COLO668 (cell line): ENCODE measurements around the gene ITIH5.

Experiments used
- DNase-seq: peaks from one replicate; lab custom pipeline; 2025; ENCODE audit not compliant: unreplicated experiment; lab: John Stamatoyannopoulos, UW

The ITIH5 gene

DNA sequence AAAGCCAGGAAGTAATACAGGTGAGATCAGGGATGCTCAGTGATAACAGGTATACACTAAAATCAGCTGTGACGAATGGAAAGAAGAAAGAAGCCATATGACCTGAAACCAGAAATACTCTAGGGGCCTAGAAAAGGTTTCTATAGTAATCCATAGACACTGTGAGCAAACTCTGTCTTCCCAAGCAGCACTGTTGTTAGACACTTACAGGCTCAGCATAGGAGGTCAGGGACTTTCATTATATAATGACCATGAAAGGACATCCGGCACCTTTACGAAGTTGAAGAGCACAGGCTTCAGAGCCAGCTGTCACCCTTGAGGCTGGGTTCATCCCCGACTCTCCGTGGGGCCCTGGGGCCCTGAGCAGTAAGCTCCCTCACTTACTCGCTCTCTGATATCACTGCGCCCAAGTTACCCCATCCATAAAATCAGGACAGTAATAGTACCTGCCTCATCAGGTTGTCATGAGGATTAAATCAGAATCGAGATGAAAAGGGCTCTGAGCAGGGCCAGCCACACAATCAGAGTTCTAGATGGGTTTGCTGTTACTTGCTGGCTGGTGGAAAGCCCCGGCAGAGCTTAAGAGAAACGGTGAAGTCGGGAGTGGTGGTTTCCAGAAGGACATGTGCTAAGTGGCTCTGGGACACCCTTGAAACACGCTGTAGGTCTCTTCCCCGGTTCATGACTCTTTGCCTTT lies 79.5 kb downstream of the ITIH5 start:
- no peak for DNase-seq

DNA sequence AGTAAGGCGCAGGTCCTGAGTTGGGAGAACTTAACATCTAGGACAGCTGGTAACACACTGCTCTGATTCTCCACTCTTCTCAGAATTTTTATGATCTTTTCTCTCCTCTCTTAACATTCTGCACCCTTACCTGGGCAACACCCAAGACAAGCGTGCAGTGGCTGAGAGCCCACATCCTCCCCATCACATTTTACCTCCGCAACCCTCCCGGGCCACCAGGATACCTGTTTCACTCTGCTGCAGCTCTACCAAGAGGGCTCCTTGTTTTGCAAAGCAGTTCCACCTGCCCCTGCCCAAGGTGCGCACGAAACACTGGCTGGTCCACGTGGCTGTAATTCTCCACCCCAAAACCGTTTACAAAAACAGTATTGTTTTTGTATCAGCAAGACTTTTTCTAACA lies 81.5 kb downstream of the ITIH5 start:
- no peak for DNase-seq

DNA sequence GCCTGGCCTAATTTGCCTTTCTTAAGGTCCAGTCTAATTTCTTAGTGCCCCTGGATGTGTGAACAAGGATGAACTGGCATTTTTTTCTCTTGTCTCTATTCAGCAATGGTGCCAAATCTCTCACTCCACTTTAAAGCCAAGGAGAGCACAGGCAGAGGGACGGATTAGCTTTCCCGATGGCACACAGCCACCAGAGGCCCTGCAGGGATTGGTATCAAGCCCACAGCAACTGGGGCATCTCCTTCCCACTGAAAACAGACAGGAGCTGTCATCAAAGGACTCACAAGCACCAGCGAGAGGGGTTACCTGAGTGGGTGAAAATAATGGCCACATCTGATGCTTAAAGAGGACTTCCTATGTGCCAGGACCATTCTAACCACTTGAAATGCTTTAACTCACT lies 83.1 kb downstream of the ITIH5 start:
- DNase-seq = no peak

DNA sequence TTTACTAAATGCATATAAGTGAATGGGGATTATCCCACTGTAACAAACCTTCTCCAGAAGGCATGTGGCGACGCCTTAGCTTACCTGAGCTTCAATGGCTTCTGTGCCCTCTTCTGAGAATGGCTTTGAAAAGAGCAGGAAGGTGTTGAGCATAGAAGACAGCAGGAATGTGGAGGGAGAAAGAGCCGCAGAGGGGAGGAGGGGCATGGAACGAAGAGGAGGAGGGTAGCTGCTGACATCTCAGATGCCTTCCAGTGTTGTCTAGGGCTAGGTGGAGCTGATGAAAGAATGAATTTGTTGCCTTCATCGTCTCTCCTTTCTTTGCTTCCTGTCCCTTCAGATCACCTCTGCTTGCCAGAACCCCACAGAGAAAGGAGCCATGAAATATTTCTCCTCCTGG lies 86.2 kb downstream of the ITIH5 start:
- no peak for DNase-seq

DNA sequence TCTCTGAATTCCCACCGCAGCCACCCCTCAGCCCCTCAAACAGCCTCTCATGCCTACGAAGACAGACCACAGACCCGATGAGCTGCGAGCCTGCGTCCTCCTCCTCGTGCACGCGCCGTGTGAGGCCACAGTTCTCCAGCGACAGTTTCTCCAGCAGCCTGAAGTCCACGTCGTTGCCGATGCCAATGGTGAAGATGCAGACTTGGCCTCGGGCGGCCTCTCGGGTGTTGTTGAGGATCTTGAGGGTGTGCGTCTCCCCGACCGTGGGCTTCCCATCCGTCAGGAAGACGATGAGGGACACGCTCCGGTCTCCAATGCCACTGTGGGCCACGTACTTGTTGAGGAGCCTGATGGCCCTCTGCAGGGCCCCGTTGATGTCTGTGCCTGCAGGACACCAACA lies 87.1 kb downstream of the ITIH5 start:
- no peak for DNase-seq

DNA sequence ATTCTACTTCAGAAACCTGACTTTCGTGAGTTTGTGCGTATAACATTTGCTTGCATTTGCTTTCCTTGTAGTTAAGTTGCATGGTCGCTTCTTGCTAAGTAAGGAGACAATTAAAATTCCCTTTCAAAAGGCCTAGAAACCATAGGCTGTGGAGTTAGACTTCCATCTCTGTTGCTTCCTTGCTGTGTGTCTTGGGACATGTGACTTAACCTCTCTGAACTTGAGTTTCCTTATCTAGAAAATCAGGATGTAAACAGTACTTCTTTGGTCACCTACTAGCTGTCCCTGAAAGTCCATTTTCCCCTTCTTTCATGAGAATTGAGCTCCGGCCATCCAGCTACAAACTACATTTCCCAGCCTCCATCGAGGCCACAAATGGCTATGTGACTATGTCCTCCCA lies 89.2 kb downstream of the ITIH5 start:
- DNase-seq = no peak

DNA sequence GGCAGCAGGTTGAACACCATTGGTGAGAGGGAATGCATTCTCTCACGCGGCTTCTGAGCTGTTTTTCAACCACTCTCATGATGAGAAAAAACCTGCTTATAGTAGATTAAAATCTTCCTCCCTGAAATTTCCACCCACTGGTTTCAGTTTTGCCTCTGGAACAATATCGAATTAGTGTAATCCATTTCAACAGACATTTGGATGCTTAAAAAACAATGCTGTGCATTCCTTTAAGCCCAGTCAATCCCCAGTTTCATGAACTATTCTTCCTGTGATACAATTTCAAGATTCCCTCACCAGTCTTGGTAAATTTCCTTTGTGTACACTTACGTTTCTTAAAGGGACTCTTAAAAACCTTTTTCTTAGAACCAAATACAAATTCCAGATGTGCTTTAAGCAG lies 89.6 kb downstream of the ITIH5 start:
- no peak for DNase-seq

DNA sequence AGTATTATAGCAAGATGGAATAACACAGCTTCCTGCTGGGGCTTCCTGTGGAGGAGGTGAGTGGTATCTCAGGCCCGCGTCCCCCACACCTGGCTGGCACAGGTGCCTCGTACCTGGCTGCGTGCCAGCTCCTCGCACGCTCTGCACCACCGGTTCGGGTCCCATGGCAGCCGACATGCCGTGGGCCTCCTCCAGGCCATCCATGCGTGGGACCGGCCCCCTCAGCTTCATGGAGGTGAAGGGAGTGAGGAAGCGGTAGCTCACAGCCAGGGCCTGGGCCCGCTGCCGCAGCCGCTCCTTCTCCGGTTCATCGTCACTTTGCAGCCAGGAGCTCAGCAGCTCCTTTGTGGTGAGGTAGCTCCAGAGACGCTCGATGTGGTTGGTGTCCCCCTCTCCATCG lies 90.4 kb downstream of the ITIH5 start:
- DNase-seq = no peak

DNA sequence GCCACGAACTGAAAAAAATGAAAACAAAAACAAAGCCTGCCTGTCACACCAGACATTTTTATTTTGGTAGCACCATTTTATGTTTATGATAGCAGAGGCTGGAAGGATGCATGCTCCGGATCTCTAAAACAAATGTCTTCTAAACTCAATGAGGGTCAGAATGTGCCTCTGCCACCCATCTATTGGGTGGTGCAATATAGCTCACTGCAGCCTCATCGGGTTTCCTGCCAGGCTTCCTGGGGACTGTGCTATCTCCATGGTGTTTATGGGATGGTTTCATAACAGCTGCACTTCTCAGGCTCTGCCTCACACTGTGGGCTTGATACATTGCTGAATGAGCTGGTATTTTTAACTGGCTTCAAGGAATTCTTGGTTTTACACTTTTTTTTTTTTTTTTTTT lies 94.4 kb downstream of the ITIH5 start:
- no peak for DNase-seq

DNA sequence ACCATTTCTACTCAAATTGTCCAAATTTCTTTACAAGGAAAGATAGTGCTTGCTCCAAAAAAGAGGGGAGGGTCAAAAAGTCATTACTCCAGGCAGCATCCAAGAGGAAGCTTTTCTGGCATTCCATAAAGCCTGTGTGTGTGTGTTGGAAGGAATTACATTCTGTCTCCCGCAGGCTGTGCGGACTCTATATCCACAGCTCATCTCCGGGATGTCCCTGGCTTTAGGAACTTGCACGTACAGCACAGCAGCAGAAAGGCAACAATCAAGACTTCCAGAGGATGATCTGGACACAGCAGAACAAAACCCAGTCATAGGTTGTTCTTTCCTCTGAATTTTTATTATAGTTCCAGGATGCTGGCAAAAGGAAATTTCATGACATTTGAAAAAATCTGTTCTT lies 94.8 kb downstream of the ITIH5 start:
- DNase-seq = no peak

DNA sequence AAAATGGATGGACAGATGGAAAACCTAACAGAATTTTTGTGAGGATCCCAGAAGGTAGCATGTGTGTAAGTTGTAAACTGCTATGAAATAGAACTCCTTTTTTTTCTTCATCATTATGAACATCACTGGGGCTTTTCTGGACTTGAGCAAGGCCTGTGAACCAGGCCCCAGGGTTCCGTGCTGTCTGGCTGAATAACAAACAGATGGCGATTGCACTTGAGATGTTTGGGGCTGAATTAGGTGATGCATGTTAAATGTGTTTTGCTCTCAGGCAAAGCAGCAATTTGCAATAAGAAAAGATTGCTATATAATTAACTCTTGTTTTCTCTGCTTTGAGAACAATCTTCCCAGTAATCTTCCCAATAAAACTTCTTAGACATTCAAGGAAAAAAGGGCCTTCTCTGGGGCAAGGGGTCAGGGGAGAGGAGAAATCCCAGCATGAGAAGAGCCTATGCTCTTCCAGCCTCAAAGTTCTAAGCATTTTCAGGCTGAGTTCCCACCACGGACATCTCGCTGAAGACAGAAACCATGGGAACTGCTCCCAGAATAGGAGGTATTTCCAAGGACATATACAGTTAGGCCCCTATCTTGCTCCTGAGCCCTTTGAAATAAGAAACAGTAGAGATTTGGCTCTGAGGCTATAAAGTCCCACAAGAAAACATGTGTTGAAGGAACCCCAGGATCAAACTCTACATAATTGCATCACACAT lies 98.7 kb downstream of the ITIH5 start:
- DNase-seq = no peak

DNA sequence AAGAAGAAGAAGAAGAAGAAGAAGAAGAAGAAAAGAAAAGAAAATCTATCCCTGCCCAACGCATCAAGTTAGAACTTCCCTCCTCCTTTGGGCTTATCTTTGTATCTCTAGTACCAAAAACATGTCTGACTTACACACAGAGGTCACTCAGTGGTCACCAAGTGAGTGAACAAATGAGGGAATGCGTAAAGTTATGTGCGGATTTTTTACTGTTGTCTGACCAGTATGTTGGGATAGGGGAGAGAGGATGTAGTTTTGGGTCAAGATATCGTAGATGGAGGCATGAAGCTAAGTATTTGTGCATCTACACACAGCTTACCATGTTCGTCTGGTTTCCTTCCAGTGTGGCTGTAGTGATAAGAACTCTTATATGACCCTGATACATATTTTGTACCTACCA lies 99.9 kb downstream of the ITIH5 start:
- DNase-seq = no peak

DNA sequence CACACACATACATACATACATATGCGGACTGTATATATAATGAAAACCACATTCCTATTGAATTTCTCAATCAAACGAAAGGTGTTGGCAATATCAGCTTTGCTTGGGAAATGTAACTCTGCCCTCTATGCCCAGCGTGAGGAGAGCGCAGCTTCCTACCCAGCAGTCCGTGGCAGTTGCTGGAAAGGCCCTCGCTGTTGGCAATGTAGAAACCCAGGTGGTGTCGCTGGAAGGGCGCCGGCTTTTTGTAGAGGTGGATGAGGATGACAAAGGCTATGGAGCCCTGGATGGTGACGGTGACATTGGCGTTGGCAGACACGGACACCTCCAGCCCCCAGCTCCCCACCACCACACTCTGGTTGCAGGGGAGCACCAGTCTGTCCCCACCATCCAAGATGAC lies 100.9 kb downstream of the ITIH5 start:
- no peak for DNase-seq

DNA sequence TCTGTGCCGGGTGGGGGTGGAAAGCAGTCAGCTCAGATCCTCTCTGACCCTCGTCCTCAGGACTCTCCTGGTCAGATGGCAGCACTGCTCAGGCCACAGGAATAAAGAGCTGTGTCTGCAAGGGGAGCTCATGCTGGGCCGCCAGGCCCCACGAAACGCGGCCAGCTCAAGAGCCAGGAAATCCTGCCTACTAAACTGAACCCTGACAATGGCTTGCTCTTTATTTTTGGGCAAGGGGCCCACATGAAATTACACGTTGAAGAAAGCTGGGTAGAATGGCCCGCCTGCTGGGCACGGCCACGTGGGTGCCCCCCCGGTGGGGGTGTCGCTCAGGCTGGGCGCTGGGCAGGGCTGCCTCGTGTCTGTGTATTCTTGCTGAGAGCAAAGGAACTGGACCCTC lies 103.0 kb downstream of the ITIH5 start:
- DNase-seq = no peak

DNA sequence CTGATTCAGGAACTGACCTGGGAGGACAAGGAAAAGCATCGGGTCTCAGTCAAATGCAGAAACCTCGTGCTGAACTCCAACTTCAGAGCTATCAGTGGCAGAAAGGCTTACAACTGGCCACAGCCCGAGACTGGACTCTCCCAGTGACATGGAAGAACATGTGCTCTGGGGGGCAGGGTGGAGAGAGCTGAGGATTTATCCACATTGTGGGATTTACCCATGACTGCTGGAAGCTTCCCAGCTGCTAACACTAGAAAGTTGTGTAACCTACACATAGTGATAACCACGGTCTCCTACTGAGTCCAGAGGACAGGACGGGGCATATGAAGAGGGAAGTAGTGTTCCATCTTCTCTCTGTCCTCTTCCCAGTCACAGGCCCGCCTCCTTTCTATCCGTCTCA lies 103.4 kb downstream of the ITIH5 start:
- DNase-seq = no peak

DNA sequence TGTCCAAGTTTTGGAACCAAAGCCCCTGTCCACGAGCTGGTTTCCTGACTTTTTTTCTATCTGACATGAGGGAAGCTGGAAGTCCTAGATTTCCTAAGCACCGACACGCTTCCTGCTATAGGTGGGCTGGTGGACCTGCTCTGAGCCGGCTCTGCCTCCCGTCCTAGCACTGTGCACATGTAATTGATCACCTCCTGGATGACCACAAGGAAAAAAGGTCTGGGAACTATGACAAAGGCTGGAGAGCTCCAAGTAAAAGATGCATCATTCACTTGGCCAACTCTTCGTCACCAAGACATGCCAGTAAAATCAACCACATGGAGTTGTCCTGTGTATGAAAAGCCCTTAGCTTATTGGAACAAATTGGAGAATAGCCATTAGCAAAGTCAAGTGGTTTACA lies 104.8 kb downstream of the ITIH5 start:
- DNase-seq = no peak

DNA sequence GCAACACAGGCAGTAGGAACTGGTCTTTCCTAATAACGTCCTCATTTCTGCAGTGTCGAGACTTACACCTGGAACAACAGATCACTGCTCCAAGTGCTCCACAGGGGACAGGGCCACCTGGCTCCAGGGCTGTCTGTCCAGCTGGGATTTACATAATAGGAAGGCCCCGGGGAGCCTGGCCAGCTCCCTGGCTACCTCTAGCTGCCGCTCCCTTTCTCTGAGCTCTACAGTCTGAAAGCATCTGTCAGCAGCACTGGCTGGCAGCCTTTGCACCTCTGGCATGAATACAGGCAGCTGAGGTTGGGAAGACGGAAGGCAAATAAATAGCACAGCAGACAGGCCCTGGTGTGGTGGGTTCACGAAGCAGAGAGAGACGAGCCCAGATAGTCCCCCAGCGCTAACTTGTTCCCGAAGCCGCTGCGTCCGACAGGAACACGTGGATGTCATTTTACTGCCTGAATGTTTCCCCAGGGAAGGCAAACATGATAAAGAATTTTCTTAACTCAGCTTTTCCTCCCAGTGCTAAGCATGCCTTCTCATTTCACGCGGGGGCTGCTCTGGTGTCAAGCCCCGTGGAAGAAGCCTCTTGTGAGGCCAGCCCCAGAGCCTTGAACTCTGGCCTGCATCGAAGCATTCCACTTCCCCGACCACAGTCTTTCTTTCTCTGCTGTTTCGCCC lies 105.4 kb downstream of the ITIH5 start:
- no peak for DNase-seq

DNA sequence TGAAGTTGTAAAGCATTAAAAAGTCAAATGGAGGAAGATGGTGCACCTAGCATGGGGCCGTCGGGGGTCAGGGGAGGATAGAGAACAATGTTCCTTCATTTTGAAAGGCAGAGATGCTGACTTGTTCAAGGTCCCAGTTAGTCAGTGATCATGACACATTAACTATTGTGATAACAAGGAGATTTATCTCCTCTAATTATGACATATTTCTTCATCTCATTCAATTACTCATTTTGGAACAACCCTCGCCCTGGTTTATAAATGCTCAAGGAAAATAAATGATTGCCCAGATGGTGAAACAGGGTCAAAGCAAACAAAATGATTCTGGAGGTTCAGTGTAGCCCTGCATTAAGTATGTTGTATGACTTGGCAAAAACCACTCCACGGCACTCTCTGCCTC lies 106.2 kb downstream of the ITIH5 start:
- no peak for DNase-seq

DNA sequence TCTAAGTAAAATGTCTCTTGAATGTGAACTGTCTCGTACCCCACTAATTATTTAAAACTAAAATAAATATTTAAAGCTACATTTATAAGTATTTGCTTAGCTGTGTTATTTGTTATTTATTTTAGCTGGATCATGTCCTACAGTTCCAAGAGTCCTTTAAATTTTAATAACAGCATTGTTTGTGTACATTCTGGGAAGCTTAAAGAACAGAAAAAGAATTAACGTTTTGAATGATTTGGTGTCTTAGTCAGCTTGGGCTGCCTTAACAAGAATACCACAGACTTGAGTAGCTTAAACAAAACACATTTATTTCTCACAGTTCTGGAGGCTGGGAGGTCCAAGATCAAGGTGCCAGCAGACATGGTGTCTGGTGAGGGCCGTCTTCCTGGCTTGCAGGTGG lies 107.4 kb downstream of the ITIH5 start:
- DNase-seq = no peak

DNA sequence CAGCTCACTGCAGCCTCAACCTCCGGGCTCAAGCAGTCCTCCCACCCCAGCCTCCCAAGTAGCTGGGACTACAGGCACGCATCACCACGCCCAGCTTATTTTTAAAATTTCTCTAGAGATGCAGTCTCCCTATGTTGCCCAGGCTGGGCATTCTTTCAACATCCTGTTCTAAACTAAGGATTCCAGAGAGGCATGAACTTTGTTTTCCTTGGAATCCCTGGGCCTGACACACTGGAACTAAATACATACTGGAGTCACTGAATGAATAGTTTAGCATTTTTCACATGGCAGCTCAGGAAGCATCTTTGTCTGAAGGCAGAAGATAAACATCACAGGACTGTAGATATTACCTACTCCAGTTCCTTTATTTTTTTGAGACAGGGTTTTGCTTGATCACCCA lies 108.7 kb downstream of the ITIH5 start:
- no peak for DNase-seq

DNA sequence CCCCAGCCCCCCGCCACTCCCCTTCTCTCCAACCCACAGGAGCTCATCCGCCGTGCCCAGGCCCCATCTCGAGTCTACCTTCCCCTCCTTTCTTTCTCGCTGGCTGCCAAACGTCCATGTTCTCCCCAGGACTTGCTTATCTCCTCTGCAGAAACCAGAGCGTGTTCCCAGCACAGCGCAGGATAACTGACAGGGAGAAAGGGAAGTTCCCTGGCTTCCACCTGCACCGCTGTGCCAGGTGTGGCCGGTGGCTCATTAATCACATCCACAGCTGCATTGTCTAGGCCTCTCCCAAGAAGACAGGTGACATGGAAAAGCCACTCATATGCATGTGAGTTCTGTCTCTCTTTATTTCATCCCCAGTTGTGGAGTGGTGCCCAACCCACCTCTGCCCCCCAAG lies 113.2 kb downstream of the ITIH5 start:
- no peak for DNase-seq

DNA sequence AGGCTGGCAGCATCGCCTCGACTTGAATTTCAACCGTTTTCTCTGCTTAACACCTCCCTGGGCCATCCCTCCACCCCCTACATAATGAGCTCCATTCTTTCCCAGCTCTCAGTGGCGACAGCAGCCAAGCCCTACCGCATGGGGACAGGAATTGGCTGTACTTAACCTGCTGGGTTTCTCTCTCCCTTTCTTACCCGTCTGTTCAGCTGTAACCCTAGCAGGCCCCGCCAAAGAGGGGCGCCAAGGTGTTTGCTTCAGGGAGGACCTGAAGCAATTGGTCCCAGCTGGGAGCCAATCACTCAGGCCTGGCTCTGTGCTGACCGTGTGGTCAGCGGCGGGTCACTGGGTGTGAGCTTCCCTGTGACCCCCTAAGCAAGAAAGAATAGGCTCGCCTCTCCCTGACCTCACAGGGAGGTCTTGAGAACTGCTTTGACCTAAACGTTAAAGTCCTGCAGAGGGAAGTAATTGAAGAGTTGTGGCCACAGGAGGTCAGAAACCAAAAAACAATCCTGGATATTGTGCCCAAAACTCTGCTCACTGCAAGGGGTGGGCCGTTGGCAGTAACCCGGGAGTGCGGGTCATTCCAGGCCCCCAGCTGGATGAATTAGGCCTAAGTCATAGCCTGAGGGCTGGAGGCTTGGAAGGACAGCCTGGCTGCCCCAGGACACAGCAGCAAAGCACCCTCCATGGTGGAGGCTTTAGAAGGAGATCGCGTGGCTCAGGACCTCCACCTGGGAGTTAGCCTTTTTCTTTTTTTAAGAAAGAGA lies 114.6 kb downstream of the ITIH5 start:
- no peak for DNase-seq
